Urothelium cell line (cell line): ENCODE data around the gene PIK3R5.

ENCODE experiments used
- DNase-seq: peaks from one replicate; pipeline ENCODE4 v3.0.0; 2011; ENCODE audit warnings: low spot score, mixed read lengths
- FAIRE-seq: peaks from 2 replicates; lab custom pipeline; 2011; peaks lifted over from hg19 to GRCh38; lab: Jason Lieb, UNC

The PIK3R5 gene

GRCh38 chr17:8953156-8953885 lies 12.2 kb downstream of the PIK3R5 start:
- DNase-seq = no peak
- FAIRE-seq = no peak

GRCh38 chr17:8952191-8952590 lies 13.3 kb downstream of the PIK3R5 start:
- no peak for FAIRE-seq

GRCh38 chr17:8951206-8951605 lies 14.3 kb downstream of the PIK3R5 start:
- FAIRE-seq (no peak), DNase-seq (no peak)

More at GRCh38 chr17:8952191-8952590, 13.3 kb downstream of the PIK3R5 start:
- no peak for DNase-seq

- DNase-seq = no peak
- FAIRE-seq = no peak
Measured at GRCh38 chr17:8949061-8949661, 16.3 kb downstream of the PIK3R5 start.

- DNase-seq = no peak
Measured at GRCh38 chr17:8948462-8948861, 17.0 kb downstream of the PIK3R5 start.

GRCh38 chr17:8947201-8947600 lies 18.3 kb downstream of the PIK3R5 start:
- no peak for DNase-seq
- FAIRE-seq = no peak

More at GRCh38 chr17:8948462-8948861, 17.0 kb downstream of the PIK3R5 start:
- FAIRE-seq = no peak

- FAIRE-seq = no peak
- DNase-seq = peak; percentile 24
Measured at GRCh38 chr17:8946476-8946875, 19.0 kb downstream of the PIK3R5 start.

GRCh38 chr17:8946071-8946470 lies 19.4 kb downstream of the PIK3R5 start:
- FAIRE-seq = no peak
- no peak for DNase-seq

- FAIRE-seq (no peak), DNase-seq (no peak)
Measured at GRCh38 chr17:8944748-8945147, 20.8 kb downstream of the PIK3R5 start.

GRCh38 chr17:8944083-8944482 lies 21.4 kb downstream of the PIK3R5 start:
- no peak for FAIRE-seq
- no peak for DNase-seq

- FAIRE-seq = no peak
- DNase-seq = no peak
Measured at GRCh38 chr17:8941980-8942622, 23.4 kb downstream of the PIK3R5 start.

- FAIRE-seq = no peak
- no peak for DNase-seq
Measured at GRCh38 chr17:8941520-8941919, 24.0 kb downstream of the PIK3R5 start.

- no peak for FAIRE-seq
- no peak for DNase-seq
Measured at GRCh38 chr17:8940866-8941471, 24.5 kb downstream of the PIK3R5 start.

- DNase-seq (no peak), FAIRE-seq (no peak)
Measured at GRCh38 chr17:8939496-8940334, 25.8 kb downstream of the PIK3R5 start.

- no peak for FAIRE-seq
- no peak for DNase-seq
Measured at GRCh38 chr17:8938933-8939332, 26.6 kb downstream of the PIK3R5 start.

GRCh38 chr17:8935191-8935590 lies 30.3 kb downstream of the PIK3R5 start:
- DNase-seq = peak; percentile 27
- no peak for FAIRE-seq

GRCh38 chr17:8934346-8934745 lies 31.2 kb downstream of the PIK3R5 start:
- DNase-seq (no peak), FAIRE-seq (no peak)

GRCh38 chr17:8930649-8931048 lies 34.9 kb downstream of the PIK3R5 start:
- DNase-seq (no peak), FAIRE-seq (no peak)

- DNase-seq (no peak), FAIRE-seq (no peak)
Measured at GRCh38 chr17:8928347-8928746, 37.2 kb downstream of the PIK3R5 start.

GRCh38 chr17:8927395-8927794 lies 38.1 kb downstream of the PIK3R5 start:
- no peak for FAIRE-seq

GRCh38 chr17:8925808-8926207 lies 39.7 kb downstream of the PIK3R5 start:
- DNase-seq (no peak), FAIRE-seq (no peak)

More at GRCh38 chr17:8927395-8927794, 38.1 kb downstream of the PIK3R5 start:
- no peak for DNase-seq
